ENCODE data around the gene REXO4.
"Not testable (repeated sequence)": the region's sequence is repeated elsewhere in the genome, so short reads cannot be mapped to it uniquely, and the experiment has no call there.

REXO4 gene

GRCh38 chr9:133451865-133452264 lies 34.1 kb upstream of the REXO4 start:
- DNase-seq (ENCODE audit: low read depth in 2 of 3, low spot score in 1 of 3) = not testable (repeated sequence)

GRCh38 chr9:133449760-133450159 lies 31.9 kb upstream of the REXO4 start:
- no peak for DNase-seq (ENCODE audit: low read depth in 2 of 3, low spot score in 1 of 3)

GRCh38 chr9:133448487-133448972 lies 30.7 kb upstream of the REXO4 start:
- DNase-seq (ENCODE audit: low read depth in 2 of 3, low spot score in 1 of 3) = no peak

GRCh38 chr9:133445293-133445969 lies 27.6 kb upstream of the REXO4 start:
- no peak for DNase-seq (ENCODE audit: low read depth in 2 of 3, low spot score in 1 of 3)

GRCh38 chr9:133443982-133444381 lies 26.2 kb upstream of the REXO4 start:
- DNase-seq (ENCODE audit: low read depth in 2 of 3, low spot score in 1 of 3) = no peak

GRCh38 chr9:133443248-133443647 lies 25.4 kb upstream of the REXO4 start:
- no peak for DNase-seq (ENCODE audit: low read depth in 2 of 3, low spot score in 1 of 3)

GRCh38 chr9:133441571-133441970 lies 23.8 kb upstream of the REXO4 start:
- no peak for DNase-seq (ENCODE audit: low read depth in 2 of 3, low spot score in 1 of 3)

GRCh38 chr9:133440874-133441273 lies 23.1 kb upstream of the REXO4 start:
- no peak for DNase-seq (ENCODE audit: low read depth in 2 of 3, low spot score in 1 of 3)

- no peak for DNase-seq (ENCODE audit: low read depth in 2 of 3, low spot score in 1 of 3)
These were observed 21.5 kb upstream of the REXO4 start for GRCh38 chr9:133439337-133439736.

- no peak for DNase-seq (ENCODE audit: low read depth in 2 of 3, low spot score in 1 of 3)
These were observed 20.1 kb upstream of the REXO4 start for GRCh38 chr9:133437753-133438531.

GRCh38 chr9:133436681-133437080 lies 18.9 kb upstream of the REXO4 start:
- no peak for DNase-seq (ENCODE audit: low read depth in 2 of 3, low spot score in 1 of 3)

GRCh38 chr9:133433351-133433843 lies 15.6 kb upstream of the REXO4 start:
- DNase-seq (ENCODE audit: low read depth in 2 of 3, low spot score in 1 of 3) = no peak

GRCh38 chr9:133430244-133430643 lies 12.4 kb upstream of the REXO4 start:
- no peak for DNase-seq (ENCODE audit: low read depth in 2 of 3, low spot score in 1 of 3)

- no peak for DNase-seq (ENCODE audit: low read depth in 2 of 3, low spot score in 1 of 3)
These were observed 11.9 kb upstream of the REXO4 start for GRCh38 chr9:133429641-133430161.

GRCh38 chr9:133429214-133429613 lies 11.4 kb upstream of the REXO4 start:
- no peak for DNase-seq (ENCODE audit: low read depth in 2 of 3, low spot score in 1 of 3)

- DNase-seq (ENCODE audit: low read depth in 2 of 3, low spot score in 1 of 3) = no peak
These were observed 10.8 kb upstream of the REXO4 start for GRCh38 chr9:133428617-133429101.

- DNase-seq (ENCODE audit: low read depth in 2 of 3, low spot score in 1 of 3) = no peak
These were observed 10.0 kb upstream of the REXO4 start for GRCh38 chr9:133427658-133428348.

GRCh38 chr9:133426011-133426410 lies 8.2 kb upstream of the REXO4 start:
- no peak for DNase-seq (ENCODE audit: low read depth in 2 of 3, low spot score in 1 of 3)

- no peak for DNase-seq (ENCODE audit: low read depth in 2 of 3, low spot score in 1 of 3)
These were observed 7.3 kb upstream of the REXO4 start for GRCh38 chr9:133425049-133425632.

GRCh38 chr9:133424187-133424586 lies 6.4 kb upstream of the REXO4 start:
- DNase-seq (ENCODE audit: low read depth in 2 of 3, low spot score in 1 of 3) = no peak

- DNase-seq (ENCODE audit: low read depth in 2 of 3, low spot score in 1 of 3) = no peak
These were observed 5.4 kb upstream of the REXO4 start for GRCh38 chr9:133423216-133423615.

Data from stimulated activated CD4-positive, alpha-beta T cell treated with anti-CD3 and anti-CD28 coated beads, Interleukin-12 subunit alpha, Interleukin-12 subunit beta, amount 100 ng/mL, for 48 hours (primary cell).